Heart left ventricle (tissue), 13 donors: ENCODE measurements around the gene CRY1.

ENCODE experiments used
- CTCF ChIP-seq, 12 donors: fragments of 200-600 bp; sonication (generic) in 4 of 12; IDR thresholded peaks; one replicate each; pipeline versions ENCODE4 v1.5.0 to v1.8.0; 2018 to 2022; ENCODE audit warnings: antibody characterized with exemption in 12 of 12, mild to moderate bottlenecking in 5 of 12
- POLR2A ChIP-seq, 2 donors: fragments of 450-650 bp; IDR thresholded peaks; one replicate each; pipeline ENCODE4 v1.6.1; 2017; ENCODE audit warnings: antibody characterized with exemption in 2 of 2, mild to moderate bottlenecking in 2 of 2, moderate library complexity in 2 of 2
- donor health status: ischemic (EF 13 %, LVEDD 7.1; RV severe dilation, severe dysfunction).
- donor health status: DM: no; HTN: yes; CAD: no.
- donor health status: DM: no; HTN: no; CAD: no.
- donor health status: ischemic (EF 25% LVEDD 6.9; RV normal size, moderate dysfunction).
- donor health status: ischemic (EF 25% LVEDD 5.7; RV mildly dilated, moderate dysfunction).
- donor health status: ischemic (EF 35%, LVEDD 5.7; RV mildly dilated, moderate dysfunction).
- donor health status: nonischemic (EF 11% LVEDD 7.7; RV severe dilation, severe dysfunction).
- donor health status: DM: yes; HTN: yes; CAD: no.
- donor health status: PGD.
- donor health status: ischemic (EF 29% LVEDD 5.4; RV normal size, mild dysfunction).
- donor health status: nonischemic (EF 23%, LVEDD 6.1; RV moderate dilation, normal function).

- no peak for TF ChIP-seq CTCF (IDR thresholded peaks at IDR 0.05)
- no peak for TF ChIP-seq POLR2A (IDR thresholded peaks at IDR 0.05)
Observed at GRCh38 chr12:107122452-107122958, 29.2 kb upstream of the CRY1 start.
